Measurements from ENCODE around the gene ADCY7. TPM values are rescaled to one million over a fixed set of nuclear protein-coding genes. Genes with fewer than 3 reads are reported as not detected.

ADCY7 gene
- total and polyA plus RNA-seq, 2 of the 4 experiments (the other 2 are of a cell fraction) = 15.2 to 17.1 TPM

DNA sequence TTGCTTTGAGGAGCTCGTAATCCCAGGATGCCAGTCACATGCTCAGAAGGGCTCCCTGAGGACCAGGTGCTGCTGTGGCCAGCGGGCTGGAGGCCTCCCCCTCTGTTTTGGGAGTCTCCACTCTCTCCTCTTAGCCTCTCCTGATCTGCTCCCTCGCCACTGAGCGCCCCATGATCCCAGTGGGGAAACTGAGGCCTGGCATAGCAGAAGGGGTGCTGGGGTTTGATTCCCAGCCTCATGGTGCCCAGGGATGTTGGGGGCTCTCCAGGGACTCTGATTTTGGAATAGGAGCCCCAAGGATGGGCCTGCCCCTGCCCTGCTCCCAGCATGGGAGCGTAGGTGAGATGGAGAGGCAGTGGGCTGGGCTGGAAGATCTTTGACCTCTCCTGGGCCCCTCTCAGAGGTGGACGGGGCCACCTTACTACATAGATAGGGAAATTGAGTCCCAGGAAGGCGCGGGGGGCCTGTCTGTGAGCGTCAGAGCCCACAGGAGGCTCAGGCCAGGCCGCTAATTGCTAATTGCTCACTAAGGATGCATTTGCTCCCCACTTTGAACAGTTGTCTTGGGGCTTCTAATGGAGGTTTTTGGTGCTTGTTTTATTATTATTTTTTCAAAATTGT is 525 bp upstream of the ADCY7 start:
- peaks cover 19% of the 10 kb centered on the region for H3K4me1 ChIP-seq (ENCODE audit: control insufficient read depth, insufficient read depth, low read length)
- CTCF ChIA-PET = no interaction called here
- peaks cover under 1% of the 10 kb centered on the region; the same call in 1 of the 2 replicates for H3K36me3 ChIP-seq (ENCODE audit: control insufficient read depth, insufficient read depth, low read length)
- no peak overlapping the region for H3K4me3 ChIP-seq (ENCODE audit: insufficient read depth, low read depth, low read length)
- H3K18ac ChIP-seq (ENCODE audit: low read depth, low read length) = peak overlapping the region; percentile 18
- H4K5ac ChIP-seq (ENCODE audit: low read depth, low read length) = peak overlapping the region; percentile 55
- no peaks in the 10 kb centered on the region for H4K20me1 ChIP-seq (ENCODE audit: insufficient read depth, low read length)
- peak overlapping the region; percentile 61 for H3K4ac ChIP-seq (ENCODE audit: low read depth, low read length)
- 0 out of 2 replicates have a peak overlapping the region, but pooled peaks have one; percentile 8 for H3K27ac ChIP-seq (ENCODE audit: insufficient read depth, low read length)
- H4K8ac ChIP-seq (ENCODE audit: low read depth in 2 of 2, low read length in 2 of 2) = peak overlapping the region; percentile 42 to 64; a peak in 3 of 4 replicates
- no peak for ATAC-seq (ENCODE audit: low read depth)
- in situ Hi-C loops (cut with MboI; ENCODE audit: low sequenced_read_pairs) = no loop called here
- H3K23ac ChIP-seq (ENCODE audit: low read depth, low read length) = no peak overlapping the region; the same call in 1 of the 2 replicates
- TF ChIP-seq FOS (IDR thresholded peaks at IDR 0.05; ENCODE audit: low read depth, low read length) (no peak), BHLHE40 (IDR thresholded peaks at IDR 0.05; ENCODE audit: low read depth, low read length) (no peak), POLR2A (IDR thresholded peaks at IDR 0.05; ENCODE audit: low read depth, low read length) (no peak), RAD21 (IDR thresholded peaks at IDR 0.05; ENCODE audit: low read length) (no peak), RCOR1 (IDR thresholded peaks at IDR 0.05; ENCODE audit: insufficient replicate concordance, low read length) (no peak), MAFK (IDR thresholded peaks at IDR 0.05; ENCODE audit: low read depth, low read length) (no peak), NFE2L2 (IDR thresholded peaks at IDR 0.05; ENCODE audit: low read depth, low read length) (no peak), CHD1 (IDR thresholded peaks at IDR 0.05; ENCODE audit: low read depth, low read length) (no peak), CEBPB (IDR thresholded peaks at IDR 0.05; ENCODE audit: low read depth, low read length) (no peak), MAZ (IDR thresholded peaks at IDR 0.05; ENCODE audit: borderline replicate concordance, low read depth, low read length) (no peak)
- TF ChIP-seq, protein P1, sequence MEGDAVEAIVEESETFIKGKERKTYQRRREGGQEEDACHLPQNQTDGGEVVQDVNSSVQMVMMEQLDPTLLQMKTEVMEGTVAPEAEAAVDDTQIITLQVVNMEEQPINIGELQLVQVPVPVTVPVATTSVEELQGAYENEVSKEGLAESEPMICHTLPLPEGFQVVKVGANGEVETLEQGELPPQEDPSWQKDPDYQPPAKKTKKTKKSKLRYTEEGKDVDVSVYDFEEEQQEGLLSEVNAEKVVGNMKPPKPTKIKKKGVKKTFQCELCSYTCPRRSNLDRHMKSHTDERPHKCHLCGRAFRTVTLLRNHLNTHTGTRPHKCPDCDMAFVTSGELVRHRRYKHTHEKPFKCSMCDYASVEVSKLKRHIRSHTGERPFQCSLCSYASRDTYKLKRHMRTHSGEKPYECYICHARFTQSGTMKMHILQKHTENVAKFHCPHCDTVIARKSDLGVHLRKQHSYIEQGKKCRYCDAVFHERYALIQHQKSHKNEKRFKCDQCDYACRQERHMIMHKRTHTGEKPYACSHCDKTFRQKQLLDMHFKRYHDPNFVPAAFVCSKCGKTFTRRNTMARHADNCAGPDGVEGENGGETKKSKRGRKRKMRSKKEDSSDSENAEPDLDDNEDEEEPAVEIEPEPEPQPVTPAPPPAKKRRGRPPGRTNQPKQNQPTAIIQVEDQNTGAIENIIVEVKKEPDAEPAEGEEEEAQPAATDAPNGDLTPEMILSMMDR (conservative IDR thresholded peaks at IDR 0.05; ENCODE audit: low read depth, low read length) = no peak
- TF ChIP-seq, protein P2, sequence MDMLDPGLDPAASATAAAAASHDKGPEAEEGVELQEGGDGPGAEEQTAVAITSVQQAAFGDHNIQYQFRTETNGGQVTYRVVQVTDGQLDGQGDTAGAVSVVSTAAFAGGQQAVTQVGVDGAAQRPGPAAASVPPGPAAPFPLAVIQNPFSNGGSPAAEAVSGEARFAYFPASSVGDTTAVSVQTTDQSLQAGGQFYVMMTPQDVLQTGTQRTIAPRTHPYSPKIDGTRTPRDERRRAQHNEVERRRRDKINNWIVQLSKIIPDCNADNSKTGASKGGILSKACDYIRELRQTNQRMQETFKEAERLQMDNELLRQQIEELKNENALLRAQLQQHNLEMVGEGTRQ (IDR thresholded peaks at IDR 0.05; ENCODE audit: low read depth, low read length) = no peak
- no peak for DNase-seq
- H3K9ac ChIP-seq (ENCODE audit: low read depth, low read length) = peak overlapping the region; percentile 18
- no CpG with 5 or more reads among the region's 10 CpGs for WGBS, 2 experiments (ENCODE audit: extremely low coverage in 2 of 2, insufficient read length in 1 of 2)
- H3K14ac ChIP-seq (replicated peaks; ENCODE audit: low read depth, low read length) = peak overlapping the region; percentile 88; the same call in 1 of the 2 replicates
- no peaks in the 10 kb centered on the region for H3K9me3 ChIP-seq (ENCODE audit: control insufficient read depth, insufficient read depth, low read length)
- peaks cover 13% of the 10 kb centered on the region; the same call in 1 of the 2 replicates for H3K9me1 ChIP-seq (ENCODE audit: insufficient read depth, low read length)
- H3K79me1 ChIP-seq (ENCODE audit: low read depth in 1 of 2, low read length in 2 of 2) = peaks cover 16 to 37% of the 10 kb centered on the region in 2 experiments; a peak in 3 of 4 replicates
- H2BK120ac ChIP-seq (ENCODE audit: low read depth, low read length) = peak overlapping the region; percentile 81
- peak overlapping the region; percentile 74 for H2BK20ac ChIP-seq (ENCODE audit: low read depth, low read length)
- H3K27me3 ChIP-seq (ENCODE audit: control insufficient read depth, insufficient read depth, low read length) = peaks cover 4% of the 10 kb centered on the region
- H2AFZ ChIP-seq (replicated peaks; ENCODE audit: low read length, poor library complexity) = peak overlapping the region; percentile 87
- peak overlapping the region; percentile 75 for H2AK9ac ChIP-seq (replicated peaks; ENCODE audit: low read depth, low read length, poor library complexity)
- 0 out of 2 replicates have a peak overlapping the region, but pooled peaks have one; percentile 7 for H3K4me2 ChIP-seq (ENCODE audit: low read depth, low read length)
- dilution Hi-C loops (cut with HindIII; ENCODE audit: low sequenced_read_pairs, unreplicated experiment) = no loop called here
- peak overlapping the region; percentile 75 for H4K91ac ChIP-seq (ENCODE audit: insufficient read depth, low read depth, low read length)
- intact Hi-C loops (cut with micrococcal nuclease) = loop anchor here (5.0 kb wide), 1 partner anchor 36 kb away; no protein-coding TSS in a partner anchor
- H3K56ac ChIP-seq (ENCODE audit: extremely low read depth, insufficient read depth, low read length) = no peak overlapping the region
- BruUV-seq (replicated peaks) = no TSS peak
- peak overlapping the region; percentile 30 for H2BK5ac ChIP-seq (ENCODE audit: low read depth, low read length, poor library complexity, severe bottlenecking)
- POLR2A ChIA-PET (ENCODE audit: unreplicated experiment) = interaction anchor here (0.6 kb wide), 1 partner anchor 11 kb away, joined by 3 read pairs; no protein-coding TSS in a partner anchor
- H2BK15ac ChIP-seq (ENCODE audit: low read depth, low read length) = peak overlapping the region; percentile 42; the same call in 1 of the 3 replicates
- peak overlapping the region; percentile 51 for H2AK5ac ChIP-seq (ENCODE audit: low read depth, low read length)

All from IMR-90 (cell line).